Activated CD4-positive, alpha-beta T cell treated with anti-CD3 and anti-CD28 coated beads for 36 hours (primary cell): Measurements from ENCODE around the gene PSMD9. TPM values are rescaled to one million over a fixed set of nuclear protein-coding genes. Genes with fewer than 3 reads are reported as not detected.

Experiments used
- ATAC-seq: fragments of 200-7000 bp; cut with Tn5 transposase; one replicate; pipeline ENCODE4 v1.10.0; 2021; ENCODE audit warnings: mild to moderate bottlenecking, moderate library complexity
- CTCF ChIA-PET: fragments of 350-600 bp; sonication (Branson Sonifier 250); formaldehyde crosslinking; loops from one replicate; lab custom pipeline; 2021; ENCODE audit warnings: antibody characterized with exemption; lab: Charles Lee
- POLR2A ChIA-PET: fragments of 350-600 bp; sonication (Branson Sonifier 250); formaldehyde crosslinking; loops from one replicate; lab custom pipeline; 2021; ENCODE audit warnings: antibody characterized with exemption, inconsistent platforms; lab: Charles Lee
- DNase-seq: peaks from one replicate; pipeline ENCODE4 v3.0.0-alpha.2; 2020
- H3K27ac Mint-ChIP-seq: one replicate; pipeline ENCODE4 v1.8.0; 2021; ENCODE audit warnings: mixed read lengths
- H3K27me3 Mint-ChIP-seq: one replicate; pipeline ENCODE4 v1.8.0; 2021; ENCODE audit warnings: mixed read lengths
- H3K36me3 Mint-ChIP-seq: one replicate; pipeline ENCODE4 v1.8.0; 2021; ENCODE audit warnings: low read depth, mixed read lengths
- H3K4me1 Mint-ChIP-seq: one replicate; pipeline ENCODE4 v1.8.0; 2021; ENCODE audit warnings: mixed read lengths
- H3K4me3 Mint-ChIP-seq: one replicate; pipeline ENCODE4 v1.8.0; 2021; ENCODE audit warnings: mild to moderate bottlenecking, moderate library complexity, mixed read lengths
- H3K9me3 Mint-ChIP-seq: one replicate; pipeline ENCODE4 v1.8.0; 2021; ENCODE audit warnings: low read depth, mixed read lengths
- intact Hi-C, 2 experiments: fragments of 100-400 bp; cut with DNase I in 1 of 2; cut with micrococcal nuclease in 1 of 2; formaldehyde crosslinking; loops; one replicate each; pipeline versions ENCODE4 v1.14.2 to v1.15.1; 2022 to 2024; cut with DNase I, micrococcal nuclease
- total RNA-seq, 2 experiments: library from RNA; stranded (reverse); gene quantifications; one replicate each; pipeline ENCODE4 v1.2.3, GENCODE V29; 2021

PSMD9 gene
- total RNA-seq, 2 experiments from 2014 or later: 50.4 to 56.2 TPM

DNA sequence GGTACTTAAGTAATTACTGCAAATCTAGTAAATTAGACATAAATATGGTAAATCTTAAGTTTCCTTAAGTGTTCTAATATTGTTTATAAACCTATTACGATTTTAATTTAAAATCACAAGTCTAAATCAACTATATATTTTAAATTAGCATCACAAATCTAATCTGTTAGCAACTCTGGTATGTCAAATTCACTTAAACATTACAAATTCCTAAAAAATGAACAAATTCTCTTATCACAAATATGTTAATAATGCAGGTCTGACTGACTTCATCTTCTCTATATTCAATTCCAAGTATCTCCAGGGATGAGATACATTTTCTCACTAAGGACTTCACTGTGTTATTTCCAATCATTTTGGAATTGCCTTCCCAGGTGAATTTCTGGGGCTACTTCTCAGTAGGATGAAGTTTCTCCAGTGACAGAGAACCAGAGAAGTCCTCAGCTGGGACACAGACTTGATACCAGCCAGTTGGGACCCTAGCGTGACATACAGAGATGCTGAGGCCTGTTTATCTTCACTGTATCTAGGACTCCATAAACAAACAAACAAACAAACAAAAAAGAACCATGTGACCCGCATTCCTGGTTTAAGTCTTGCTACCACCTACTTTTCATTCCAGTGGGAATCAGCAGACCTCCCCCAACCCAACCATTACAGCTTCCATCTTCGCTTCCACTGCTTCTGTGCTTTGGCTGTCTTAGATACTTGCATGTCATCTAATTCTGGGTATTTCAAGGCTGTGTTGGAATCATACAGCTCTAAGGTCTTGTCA, 51.6 kb downstream of the PSMD9 start:
- Mint-ChIP-seq H3K4me3 (no peak overlapping the region), H3K9me3 (no peaks in the 10 kb centered on the region), H3K36me3 (no peaks in the 10 kb centered on the region), H3K4me1 (peaks cover 2% of the 10 kb centered on the region), H3K27me3 (no peaks in the 10 kb centered on the region), H3K27ac (no peak overlapping the region)
- no peak for DNase-seq
- ChIA-PET POLR2A (no interaction called here), CTCF (no interaction called here)
- intact Hi-C loops: no loop called here
- ATAC-seq: no peak

GRCh38 chr12:121942145-121942718, 53.6 kb downstream of the PSMD9 start:
- Mint-ChIP-seq H3K27ac (no peak overlapping the region), H3K4me1 (peaks cover 2% of the 10 kb centered on the region), H3K27me3 (no peaks in the 10 kb centered on the region), H3K36me3 (no peaks in the 10 kb centered on the region), H3K9me3 (no peaks in the 10 kb centered on the region), H3K4me3 (no peak overlapping the region)
- ChIA-PET CTCF (no interaction called here), POLR2A (no interaction called here)
- intact Hi-C loops: no loop called here
- ATAC-seq (no peak), DNase-seq (no peak)

GRCh38 chr12:121943926-121944325, 55.3 kb downstream of the PSMD9 start:
- H3K9me3 Mint-ChIP-seq: no peaks in the 10 kb centered on the region

DNA sequence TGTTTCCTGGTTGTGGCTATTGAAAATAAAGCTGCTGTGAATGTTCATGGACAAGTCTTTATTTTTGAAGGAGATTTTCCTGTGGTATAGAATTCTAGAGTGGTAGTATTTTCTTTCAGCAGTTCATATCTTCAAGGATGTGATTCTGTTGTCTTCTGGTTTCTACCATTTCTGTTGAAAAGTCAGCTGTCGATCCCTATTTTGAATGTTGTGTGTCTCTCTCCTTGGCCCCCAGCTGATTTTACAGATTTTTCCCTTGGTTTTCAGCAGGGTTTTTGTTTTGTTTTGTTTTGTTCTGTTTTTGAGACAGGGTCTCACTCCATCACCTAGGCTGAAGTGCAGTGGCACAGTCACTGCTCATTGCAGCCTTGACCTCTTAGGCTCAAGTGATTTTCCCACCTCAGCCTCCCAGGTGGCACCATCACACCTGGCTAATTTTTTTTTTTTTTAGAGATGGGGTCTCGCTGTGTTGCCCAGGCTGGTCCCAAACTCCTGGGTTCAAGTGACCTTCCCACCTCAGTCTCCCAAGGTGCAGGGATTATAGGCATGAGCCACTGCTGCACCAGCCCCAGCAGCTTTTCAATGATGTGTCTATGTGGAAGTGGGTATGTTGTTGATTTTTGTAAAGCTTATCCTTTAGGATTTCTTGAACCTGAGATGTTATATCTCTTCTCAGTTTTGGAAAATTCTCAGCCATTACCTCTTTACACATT, 57.9 kb downstream of the PSMD9 start:
- no peak overlapping the region for H3K27ac Mint-ChIP-seq
- no peaks in the 10 kb centered on the region for H3K27me3 Mint-ChIP-seq
- H3K4me1 Mint-ChIP-seq: no peaks in the 10 kb centered on the region
- CTCF ChIA-PET: interaction anchor here (0.8 to 0.9 kb wide), 4 partner anchors 8 to 207 kb away, joined by 3 to 4 read pairs (median 3); no protein-coding TSS in a partner anchor
- no peaks in the 10 kb centered on the region for H3K36me3 Mint-ChIP-seq
- DNase-seq: no peak
- intact Hi-C loops: no loop called here
- H3K9me3 Mint-ChIP-seq: no peaks in the 10 kb centered on the region
- no peak overlapping the region for H3K4me3 Mint-ChIP-seq
- ATAC-seq: no peak
- POLR2A ChIA-PET: no interaction called here

More at GRCh38 chr12:121943926-121944325, 55.3 kb downstream of the PSMD9 start:
- H3K4me3 Mint-ChIP-seq: no peak overlapping the region
- no peaks in the 10 kb centered on the region for H3K36me3 Mint-ChIP-seq
- H3K27ac Mint-ChIP-seq: no peak overlapping the region
- no peaks in the 10 kb centered on the region for H3K27me3 Mint-ChIP-seq
- no peak for DNase-seq
- POLR2A ChIA-PET: no interaction called here
- no peak for ATAC-seq
- H3K4me1 Mint-ChIP-seq: no peaks in the 10 kb centered on the region
- CTCF ChIA-PET: no interaction called here
- intact Hi-C loops: no loop called here

DNA sequence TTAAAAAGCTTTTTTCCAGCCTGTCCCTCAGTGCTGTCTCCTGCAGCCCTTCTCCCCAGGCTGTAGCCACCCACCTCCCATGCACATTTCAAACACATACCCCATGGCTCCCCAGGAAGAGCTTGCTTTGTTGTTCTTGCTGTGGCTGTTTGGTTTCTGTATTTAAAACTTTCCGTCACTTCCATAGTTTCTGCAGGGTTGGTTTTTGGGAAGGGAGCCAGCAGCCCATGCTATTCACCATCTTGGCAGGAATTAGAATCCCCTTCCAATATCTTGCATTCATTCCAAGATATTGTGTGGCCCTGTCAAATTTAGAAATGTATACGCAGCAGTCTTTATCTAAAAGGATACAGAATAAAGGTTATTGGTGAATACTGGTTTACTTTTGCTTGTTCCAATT, 59.4 kb downstream of the PSMD9 start:
- Mint-ChIP-seq H3K36me3 (no peaks in the 10 kb centered on the region), H3K4me3 (no peak overlapping the region), H3K9me3 (no peaks in the 10 kb centered on the region), H3K27me3 (no peaks in the 10 kb centered on the region), H3K4me1 (no peaks in the 10 kb centered on the region), H3K27ac (no peak overlapping the region)
- POLR2A ChIA-PET: no interaction called here
- DNase-seq (no peak), ATAC-seq (no peak)
- intact Hi-C loops: no loop called here
- CTCF ChIA-PET: interaction anchor here (0.5 to 1.6 kb wide), 3 partner anchors 176 to 454 kb away, joined by 3 read pairs; no protein-coding TSS in a partner anchor

GRCh38 chr12:121949648-121950397, 61.2 kb downstream of the PSMD9 start:
- Mint-ChIP-seq H3K27ac (no peak overlapping the region), H3K4me1 (no peaks in the 10 kb centered on the region), H3K36me3 (no peaks in the 10 kb centered on the region), H3K4me3 (no peak overlapping the region), H3K27me3 (no peaks in the 10 kb centered on the region), H3K9me3 (no peaks in the 10 kb centered on the region)
- no peak for ATAC-seq
- no peak for DNase-seq
- ChIA-PET CTCF (interaction anchor here (0.6 to 1.6 kb wide), 2 partner anchors 32 to 571 kb away, joined by 3 read pairs; partner anchors contain the start of gene CFAP251), POLR2A (interaction anchor here (0.6 kb wide), 1 partner anchor 107 kb away, joined by 3 read pairs; no protein-coding TSS in a partner anchor)
- intact Hi-C loops: no loop called here

GRCh38 chr12:121953117-121953692, 64.6 kb downstream of the PSMD9 start:
- intact Hi-C loops: no loop called here
- POLR2A ChIA-PET: no interaction called here
- Mint-ChIP-seq H3K9me3 (no peaks in the 10 kb centered on the region), H3K4me1 (no peaks in the 10 kb centered on the region), H3K4me3 (no peak overlapping the region), H3K27ac (no peak overlapping the region), H3K36me3 (no peaks in the 10 kb centered on the region), H3K27me3 (no peaks in the 10 kb centered on the region)
- CTCF ChIA-PET: no interaction called here
- DNase-seq (no peak), ATAC-seq (no peak)

DNA sequence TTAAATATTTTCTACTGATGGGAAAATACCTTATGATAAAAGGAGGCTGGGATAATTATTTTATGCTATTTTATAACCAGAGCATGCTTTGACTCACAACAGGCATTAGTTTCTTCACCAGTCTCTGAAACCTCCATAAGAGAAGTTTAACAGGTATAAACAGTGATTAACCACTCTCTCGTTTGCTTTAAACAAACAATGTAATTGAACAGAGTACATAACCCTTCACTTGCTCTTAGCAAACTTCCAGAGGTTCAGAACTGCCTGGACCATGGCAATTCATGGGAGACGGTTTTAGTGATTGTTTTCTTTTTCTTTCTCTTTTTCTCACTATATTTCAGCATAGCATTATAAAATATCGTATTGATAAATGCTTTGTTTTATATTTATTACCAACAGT, 65.1 kb downstream of the PSMD9 start:
- DNase-seq (no peak), ATAC-seq (no peak)
- no peaks in the 10 kb centered on the region for H3K36me3 Mint-ChIP-seq
- H3K4me3 Mint-ChIP-seq: no peak overlapping the region
- no peaks in the 10 kb centered on the region for H3K9me3 Mint-ChIP-seq
- intact Hi-C loops: no loop called here
- ChIA-PET CTCF (no interaction called here), POLR2A (no interaction called here)
- H3K27ac Mint-ChIP-seq: no peak overlapping the region
- no peaks in the 10 kb centered on the region for H3K27me3 Mint-ChIP-seq
- no peaks in the 10 kb centered on the region for H3K4me1 Mint-ChIP-seq

DNA sequence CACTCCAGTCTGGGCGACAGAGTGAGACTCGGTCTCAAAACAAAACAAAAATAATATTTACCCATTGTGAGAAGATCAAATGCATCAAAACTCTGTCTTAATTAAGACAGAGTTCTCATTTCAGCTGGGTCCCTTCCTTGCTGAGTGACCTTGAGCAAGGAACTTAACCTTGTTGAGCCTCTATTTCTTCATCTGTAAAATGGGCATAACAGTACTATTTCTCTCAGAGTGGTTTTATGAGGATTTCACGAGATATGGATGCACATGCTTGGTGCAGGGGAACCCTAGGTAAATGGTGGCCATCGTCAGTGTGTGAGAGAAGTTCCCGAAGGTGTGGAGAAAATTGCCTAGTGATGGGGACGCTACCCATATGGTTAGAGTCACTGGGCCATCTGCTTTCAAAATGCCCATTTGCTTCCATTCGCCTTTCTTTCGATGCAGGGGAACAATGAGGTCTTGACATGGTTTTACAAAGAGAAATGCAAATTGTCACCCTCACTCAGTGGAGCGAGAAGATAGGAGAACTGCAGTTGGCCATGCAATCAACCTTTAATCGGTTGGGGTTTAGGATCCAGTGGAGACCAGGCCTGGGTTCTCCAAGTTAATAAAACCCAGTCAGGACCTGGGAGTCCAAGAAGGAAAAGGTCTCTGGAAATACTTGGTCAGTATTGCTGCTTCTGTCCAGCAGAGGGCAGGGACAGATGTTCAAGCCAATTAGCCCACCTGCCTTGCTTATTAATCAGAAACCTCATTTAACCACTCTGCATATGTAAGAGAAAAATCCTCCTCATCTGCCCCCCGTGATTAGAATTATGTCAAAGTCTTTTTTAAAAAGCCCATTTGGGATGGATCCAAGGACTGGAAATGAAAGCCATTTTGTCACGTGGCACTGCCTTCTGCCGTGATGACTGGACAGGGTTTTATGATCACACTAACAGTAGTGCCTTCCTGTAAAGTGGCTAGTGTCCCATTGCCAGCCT, 67.0 kb downstream of the PSMD9 start:
- Mint-ChIP-seq H3K9me3 (no peaks in the 10 kb centered on the region), H3K4me3 (no peak overlapping the region), H3K27ac (no peak overlapping the region), H3K36me3 (no peaks in the 10 kb centered on the region), H3K27me3 (no peaks in the 10 kb centered on the region), H3K4me1 (no peaks in the 10 kb centered on the region)
- CTCF ChIA-PET: interaction anchor here (1.2 kb wide), 1 partner anchor 9 kb away, joined by 3 read pairs; no protein-coding TSS in a partner anchor
- ATAC-seq: no peak
- POLR2A ChIA-PET: no interaction called here
- DNase-seq: no peak
- intact Hi-C loops: no loop called here

DNA sequence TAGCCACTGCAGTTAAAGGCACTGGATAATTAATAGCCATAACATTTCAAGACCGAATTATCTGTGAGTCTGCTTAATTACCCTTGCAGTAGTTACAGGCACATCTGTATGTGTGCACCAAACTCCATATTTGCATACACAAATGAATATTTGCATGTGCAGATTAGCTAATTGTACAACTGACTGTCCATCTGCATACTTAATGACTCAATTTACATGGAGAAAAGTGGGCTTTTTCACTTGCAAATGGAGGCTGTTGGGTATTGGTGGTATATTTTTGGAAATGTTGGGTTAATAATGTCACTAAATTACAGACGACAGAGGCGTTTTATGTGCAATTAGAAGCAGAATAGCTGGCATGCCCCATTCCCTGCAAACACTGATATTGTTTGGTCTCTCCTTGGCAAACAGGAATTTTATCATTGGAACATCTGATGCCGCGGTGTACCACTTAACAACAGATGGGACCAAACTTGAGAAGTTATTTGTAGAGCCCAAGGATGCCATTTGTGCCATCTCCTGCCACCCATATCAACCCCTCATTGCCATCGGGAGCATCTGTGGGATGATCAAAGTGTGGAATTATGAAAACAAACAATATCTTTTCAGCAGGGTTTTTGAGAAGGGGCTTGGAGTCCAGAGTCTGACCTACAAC, 69.4 kb downstream of the PSMD9 start:
- DNase-seq (no peak), ATAC-seq (no peak)
- Mint-ChIP-seq H3K27ac (no peak overlapping the region), H3K36me3 (no peaks in the 10 kb centered on the region), H3K27me3 (no peaks in the 10 kb centered on the region), H3K4me1 (no peaks in the 10 kb centered on the region), H3K4me3 (no peak overlapping the region), H3K9me3 (no peaks in the 10 kb centered on the region)
- ChIA-PET POLR2A (interaction anchor here (0.6 kb wide), 1 partner anchor 170 kb away, joined by 4 read pairs; no protein-coding TSS in a partner anchor), CTCF (no interaction called here)
- intact Hi-C loops: no loop called here
